Activated naive CD4-positive, alpha-beta T cell treated with anti-CD3 and anti-CD28 coated beads, Interleukin-2, amount 50 U/mL, for 16 hours (primary cell): ENCODE results near the gene ARID1B.

Experiments used
- DNase-seq: peaks from one replicate; pipeline ENCODE4 v3.0.0-alpha.2; 2020

Gene ARID1B

DNA sequence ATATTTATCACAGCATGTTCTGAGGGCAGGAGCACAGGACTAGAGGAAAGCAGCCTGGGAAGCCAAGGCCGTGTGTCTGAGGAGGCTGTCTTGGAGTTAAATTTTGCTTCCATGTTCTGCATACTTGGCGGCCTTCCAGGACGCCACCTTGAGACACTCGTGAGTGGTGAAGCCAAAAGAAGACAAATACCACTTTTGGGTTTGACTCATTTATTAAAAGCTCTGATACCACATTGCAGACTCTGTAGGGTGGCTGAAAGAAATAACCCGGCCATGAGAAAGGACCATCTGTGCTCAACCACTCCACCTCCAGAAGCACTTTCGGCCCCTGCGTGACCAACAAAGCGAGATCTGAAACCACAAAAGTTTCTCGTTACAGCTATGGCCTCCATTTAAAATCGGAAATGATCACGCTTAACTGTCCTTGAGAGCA, 426.1 kb downstream of the ARID1B start:
- no peak for DNase-seq

DNA sequence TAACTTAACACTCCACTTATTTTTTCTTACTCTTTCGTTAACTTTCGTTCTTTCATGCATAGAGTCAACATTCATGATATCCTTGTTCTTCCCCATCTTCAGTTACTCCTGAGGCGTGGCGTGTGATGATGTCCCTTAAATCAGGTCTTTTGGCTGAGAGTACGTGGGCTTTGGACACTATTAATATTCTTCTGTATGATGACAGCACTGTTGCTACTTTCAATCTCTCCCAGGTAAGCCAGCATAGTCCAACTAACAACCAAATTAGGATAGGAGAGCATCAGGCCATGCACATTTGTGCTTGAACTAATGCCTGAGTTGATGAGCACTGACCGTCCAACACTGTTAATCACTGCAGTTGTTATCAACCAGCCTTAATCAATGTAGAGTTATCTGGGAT, 426.6 kb downstream of the ARID1B start:
- DNase-seq: no peak

DNA sequence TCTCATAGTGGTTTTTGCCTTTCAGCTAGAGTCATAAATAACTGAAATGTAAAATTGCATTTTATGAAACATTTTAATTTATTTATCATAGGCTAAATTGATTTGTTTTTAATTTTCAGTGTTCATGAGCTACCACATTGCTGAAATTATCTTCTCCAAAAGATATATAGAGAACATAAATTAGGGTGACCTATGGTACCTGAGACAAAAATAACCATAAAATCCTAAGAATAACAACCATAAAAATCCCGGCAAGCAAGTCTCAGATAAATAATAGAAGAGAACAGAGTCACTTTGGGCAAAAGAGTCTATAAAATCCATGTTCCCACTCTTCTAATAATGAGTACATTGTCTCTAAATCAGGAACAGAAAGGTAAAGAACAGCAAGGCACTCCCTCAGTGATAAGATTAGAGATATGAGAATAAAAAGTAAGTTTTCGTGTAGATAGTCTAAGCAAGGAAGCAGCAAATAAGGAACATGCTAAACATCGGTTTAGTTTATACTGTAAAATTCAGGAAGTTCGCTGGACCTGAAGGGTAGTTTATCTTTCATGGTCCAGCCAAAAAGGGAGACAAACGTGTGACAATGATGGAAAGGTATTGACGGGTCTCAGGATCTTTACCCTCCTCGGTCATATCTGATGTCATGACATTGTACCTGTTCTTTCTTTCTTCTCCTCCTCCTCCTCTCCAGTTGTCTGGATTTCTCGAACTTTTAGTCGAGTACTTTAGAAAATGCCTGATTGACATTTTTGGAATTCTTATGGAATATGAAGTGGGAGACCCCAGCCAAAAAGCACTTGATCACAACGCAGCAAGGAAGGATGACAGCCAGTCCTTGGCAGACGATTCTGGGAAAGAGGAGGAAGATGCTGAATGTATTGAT, 428.5 kb downstream of the ARID1B start:
- no peak for DNase-seq

- DNase-seq: no peak
Measured at GRCh38 chr6:157206359-157206815, 429.2 kb downstream of the ARID1B start.

GRCh38 chr6:157207521-157208076, 430.4 kb downstream of the ARID1B start:
- DNase-seq: no peak

DNA sequence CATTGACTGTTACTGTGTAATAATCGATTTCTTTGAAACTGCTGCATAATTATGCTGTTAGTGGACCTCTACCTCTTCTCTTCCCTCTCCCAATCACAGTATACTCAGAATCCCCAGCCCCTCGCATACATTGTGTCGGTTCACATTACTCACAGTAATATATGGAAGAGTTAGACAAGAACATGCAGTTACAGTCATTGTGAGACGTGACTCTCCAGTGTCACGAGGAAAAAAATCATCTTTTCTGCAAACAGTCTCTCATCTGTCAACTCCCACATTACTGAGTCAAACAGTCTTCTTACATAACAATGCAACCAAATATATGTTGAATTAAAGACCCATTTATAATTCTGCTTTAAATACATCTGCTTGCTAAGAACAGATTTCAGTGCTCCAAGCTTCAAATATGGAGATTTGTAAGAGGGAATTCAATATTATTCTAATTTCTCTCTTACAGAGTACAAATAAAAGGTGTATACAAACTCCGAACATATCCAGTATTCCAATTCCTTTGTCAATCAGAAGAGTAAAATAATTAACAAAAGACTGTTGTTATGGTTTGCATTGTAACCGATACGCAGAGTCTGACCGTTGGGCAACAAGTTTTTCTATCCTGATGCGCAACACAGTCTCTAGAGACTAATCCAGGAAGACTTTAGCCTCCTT, 432.8 kb downstream of the ARID1B start:
- DNase-seq: no peak

DNA sequence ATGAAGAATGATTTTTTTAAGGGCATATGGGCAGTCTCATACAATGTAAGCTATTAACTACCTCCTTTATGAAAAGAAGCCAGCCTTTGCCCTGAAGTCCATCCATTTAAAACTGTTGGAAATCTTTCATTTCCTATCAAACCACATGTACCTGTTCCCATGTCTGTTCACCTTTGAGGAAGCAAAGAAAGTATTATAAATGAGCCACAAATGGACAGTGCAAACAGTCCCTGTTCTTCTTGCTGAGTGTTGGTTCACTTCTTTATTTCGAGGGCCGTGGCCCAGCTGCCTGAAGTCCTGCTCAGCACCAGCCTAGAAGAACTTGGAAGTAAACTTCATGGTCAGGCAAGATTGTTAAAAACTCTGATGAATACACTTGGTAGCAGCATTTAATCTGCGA, 433.8 kb downstream of the ARID1B start:
- no peak for DNase-seq

DNA sequence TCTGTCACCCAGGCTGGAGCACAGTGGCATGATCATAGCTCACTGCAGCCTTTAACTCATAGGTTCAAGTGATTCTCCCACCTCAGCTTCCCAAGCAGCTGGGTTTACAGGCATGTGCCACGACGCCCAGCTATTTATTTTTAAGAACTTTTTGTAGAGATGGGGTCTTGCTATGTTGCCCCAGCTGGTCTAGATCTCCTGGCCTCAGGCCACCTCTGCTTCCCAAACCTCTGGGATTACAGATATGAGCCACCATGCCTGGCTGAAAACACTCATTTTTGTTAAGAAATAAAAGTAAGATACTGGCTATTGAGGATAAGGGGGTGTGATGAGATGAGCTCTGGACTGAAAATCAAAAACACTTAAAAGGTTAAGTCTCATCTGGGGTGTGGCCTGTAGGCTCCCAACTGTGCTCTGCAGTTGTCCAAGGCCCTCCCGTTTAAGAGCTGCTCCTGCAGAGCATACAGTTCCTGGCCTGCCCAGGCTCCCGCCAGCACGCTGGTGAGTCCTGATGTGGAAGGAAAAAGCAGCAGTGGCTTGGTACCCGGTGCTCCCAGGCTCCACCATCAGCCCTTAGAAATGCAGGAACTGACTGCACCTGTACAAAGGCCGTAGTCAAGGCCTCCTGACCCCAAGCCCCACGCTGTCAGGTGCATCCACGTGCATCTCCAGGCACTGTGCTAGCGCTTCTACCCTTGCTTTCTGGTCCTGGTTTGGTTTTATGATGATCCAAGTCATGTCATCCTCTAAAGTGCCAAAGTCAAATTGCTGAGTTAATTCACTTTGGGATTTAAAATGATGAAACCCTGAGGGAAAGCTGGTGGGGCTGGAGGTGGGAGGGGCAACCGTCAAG, 434.7 kb downstream of the ARID1B start:
- no peak for DNase-seq

DNA sequence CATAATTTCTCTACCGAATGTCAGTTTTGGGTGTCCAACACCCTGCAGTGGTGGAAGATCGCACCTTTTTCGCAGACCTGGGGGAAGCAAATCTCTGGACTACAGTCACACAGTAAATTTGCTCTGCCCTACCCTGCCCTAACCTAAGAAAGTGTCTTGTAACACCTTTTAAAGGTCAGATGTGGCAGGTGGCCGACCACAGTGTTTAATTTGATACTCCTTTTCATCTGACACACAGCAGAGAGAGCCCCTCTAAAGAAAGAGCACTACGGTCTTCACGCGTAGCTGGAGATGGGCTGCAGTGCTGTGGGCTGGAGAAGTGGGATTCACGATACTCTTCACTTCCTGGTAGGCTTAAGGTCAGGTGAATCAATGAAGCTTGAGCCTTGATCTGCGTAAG, 436.2 kb downstream of the ARID1B start:
- no peak for DNase-seq

DNA sequence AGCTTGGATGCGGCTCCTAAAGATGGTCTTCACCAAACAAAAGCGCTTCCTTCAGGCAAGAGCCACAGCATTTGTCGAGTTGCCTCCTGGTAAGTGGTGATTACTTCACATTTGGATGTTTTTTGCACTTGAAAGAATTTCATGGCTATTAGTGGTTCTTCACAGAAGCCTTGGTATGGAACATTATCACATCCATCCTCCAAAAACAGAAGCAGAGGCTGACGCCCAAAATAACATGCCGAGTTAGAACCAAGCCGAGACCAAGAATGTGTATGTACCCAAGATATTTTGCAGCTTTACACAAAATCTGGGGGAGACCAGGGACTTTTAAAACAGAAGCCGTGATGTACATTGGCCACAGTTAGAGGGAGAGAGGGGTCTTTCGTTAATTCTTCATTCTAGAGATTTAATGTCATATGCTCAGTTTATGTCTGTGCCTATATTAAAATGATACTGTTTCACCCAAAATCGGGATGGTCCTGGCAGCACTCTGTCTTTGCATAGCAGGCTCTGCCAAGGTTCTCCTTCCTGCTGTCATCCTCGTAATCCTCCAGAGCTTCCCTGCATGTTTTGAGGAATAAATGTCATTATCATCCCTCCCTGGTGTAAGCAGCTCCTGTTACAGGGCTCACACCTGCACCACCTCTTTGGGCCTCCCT, 436.9 kb downstream of the ARID1B start:
- no peak for DNase-seq

- no peak for DNase-seq
Measured at GRCh38 chr6:157215717-157216116, 438.5 kb downstream of the ARID1B start.

DNA sequence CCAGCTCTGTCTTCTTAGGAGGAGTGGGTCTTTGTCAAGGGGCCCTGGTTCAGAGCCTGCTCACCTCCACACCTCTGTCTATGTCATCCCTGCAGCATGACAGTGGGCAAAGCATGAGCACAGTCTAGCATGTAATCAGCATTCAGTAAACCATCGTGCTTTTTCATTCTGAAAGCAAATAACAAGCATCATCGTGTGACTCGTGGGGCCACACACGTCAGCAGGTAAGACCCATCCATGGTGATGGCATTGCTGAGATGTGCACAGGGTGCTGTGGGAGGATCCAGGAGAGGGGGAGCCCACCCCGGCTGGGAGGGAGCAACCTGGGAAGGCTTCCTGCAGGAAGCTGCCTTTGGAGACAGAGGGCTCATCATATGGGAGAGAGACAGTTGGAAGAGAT, 439.4 kb downstream of the ARID1B start:
- no peak for DNase-seq

DNA sequence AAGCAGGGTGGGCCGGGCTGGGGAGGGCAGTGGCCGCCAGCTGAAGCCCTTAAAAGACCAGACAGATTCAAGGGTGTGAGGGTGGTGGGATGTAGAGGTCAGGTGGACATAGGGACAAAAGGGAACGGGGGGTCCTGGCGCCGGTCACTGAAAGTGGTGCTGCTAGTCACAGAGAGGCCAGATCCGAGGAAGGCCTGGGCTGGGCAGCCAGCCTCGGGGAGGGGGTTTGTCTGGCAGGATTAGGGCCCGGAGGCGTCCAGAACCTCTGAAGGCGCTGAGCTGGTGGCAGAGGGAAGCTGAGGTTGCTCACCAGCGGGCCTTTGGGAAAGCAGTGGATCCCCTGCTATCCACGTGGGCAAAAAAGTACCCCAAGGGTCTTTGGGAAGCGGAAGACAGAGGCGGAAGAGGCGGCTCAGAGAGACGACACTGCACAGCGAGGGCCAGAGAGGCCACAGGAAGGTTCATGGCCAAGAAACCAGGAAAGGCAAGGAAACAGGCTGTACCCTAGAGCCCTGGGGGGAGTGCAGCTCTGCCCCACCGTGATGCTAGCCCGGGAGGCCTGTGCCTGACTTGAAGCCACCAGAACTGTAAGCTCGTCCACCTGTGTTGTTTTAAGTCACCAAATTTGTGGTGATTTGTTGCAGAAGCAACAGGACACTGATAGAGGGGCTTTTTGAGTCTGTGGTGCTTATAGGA, 440.2 kb downstream of the ARID1B start:
- DNase-seq: no peak

DNA sequence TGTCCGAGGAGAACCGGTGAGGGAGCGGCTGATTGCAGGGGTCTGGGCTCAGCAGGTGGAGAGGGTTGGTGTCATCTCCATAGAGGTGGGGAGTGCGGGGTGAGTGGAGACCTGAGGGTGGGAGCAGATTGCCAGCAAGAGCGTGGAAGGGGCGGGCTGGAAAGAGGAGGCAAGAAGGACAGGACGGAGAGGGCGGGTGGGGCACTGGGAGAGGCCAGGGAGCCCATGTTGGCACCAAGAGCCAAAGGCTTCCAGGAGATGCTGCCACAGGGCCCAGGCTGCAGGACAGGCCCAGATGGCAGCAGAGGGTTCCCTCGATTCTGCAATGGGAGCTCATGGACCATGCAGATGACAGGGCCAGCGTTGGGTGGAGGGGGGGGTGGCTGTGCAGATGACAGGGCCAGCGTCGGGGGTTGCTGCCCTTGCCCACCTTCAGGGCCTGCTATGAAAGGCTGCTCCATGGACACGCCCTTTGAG, 440.8 kb downstream of the ARID1B start:
- DNase-seq: no peak

DNA sequence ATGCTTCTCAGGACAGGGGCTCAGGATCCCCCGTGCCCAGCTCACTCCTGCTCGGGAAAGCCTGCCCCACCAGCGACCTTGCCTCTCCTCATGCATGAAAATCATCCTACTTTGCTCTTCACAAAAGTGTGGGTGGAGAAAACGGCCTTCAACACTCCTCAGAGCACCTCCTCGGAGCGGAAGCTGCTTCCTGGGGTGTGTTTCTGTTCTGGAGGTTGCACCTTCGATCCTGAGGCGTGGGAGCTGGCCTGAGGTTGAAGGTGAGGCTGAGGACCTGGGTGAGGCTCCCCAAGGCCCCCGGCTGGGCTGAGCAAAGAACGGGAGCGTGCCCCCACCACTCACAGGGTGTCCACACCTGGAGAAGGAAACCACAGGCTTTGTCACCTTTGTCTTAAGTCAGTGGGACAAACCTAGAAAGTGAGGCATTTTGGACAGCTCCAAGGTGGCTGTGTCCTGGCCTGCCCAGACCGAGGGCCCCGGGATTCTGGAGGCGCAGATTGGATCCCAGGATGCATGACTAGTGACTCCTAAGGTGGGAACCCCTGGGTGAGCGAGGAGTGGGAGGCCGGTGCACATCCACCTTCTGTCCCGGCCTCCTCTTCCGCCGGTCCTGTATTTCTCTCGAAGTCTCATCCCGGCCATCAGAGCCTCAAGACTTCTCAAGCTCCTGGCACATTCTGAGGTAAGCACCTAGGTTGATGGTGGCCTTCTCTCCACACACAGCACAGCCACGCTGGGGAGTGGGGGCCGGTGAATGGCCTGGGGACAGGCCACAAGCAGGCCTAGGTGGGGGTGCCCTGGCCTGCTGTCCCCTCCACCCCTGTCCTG, 441.4 kb downstream of the ARID1B start:
- DNase-seq: no peak

DNA sequence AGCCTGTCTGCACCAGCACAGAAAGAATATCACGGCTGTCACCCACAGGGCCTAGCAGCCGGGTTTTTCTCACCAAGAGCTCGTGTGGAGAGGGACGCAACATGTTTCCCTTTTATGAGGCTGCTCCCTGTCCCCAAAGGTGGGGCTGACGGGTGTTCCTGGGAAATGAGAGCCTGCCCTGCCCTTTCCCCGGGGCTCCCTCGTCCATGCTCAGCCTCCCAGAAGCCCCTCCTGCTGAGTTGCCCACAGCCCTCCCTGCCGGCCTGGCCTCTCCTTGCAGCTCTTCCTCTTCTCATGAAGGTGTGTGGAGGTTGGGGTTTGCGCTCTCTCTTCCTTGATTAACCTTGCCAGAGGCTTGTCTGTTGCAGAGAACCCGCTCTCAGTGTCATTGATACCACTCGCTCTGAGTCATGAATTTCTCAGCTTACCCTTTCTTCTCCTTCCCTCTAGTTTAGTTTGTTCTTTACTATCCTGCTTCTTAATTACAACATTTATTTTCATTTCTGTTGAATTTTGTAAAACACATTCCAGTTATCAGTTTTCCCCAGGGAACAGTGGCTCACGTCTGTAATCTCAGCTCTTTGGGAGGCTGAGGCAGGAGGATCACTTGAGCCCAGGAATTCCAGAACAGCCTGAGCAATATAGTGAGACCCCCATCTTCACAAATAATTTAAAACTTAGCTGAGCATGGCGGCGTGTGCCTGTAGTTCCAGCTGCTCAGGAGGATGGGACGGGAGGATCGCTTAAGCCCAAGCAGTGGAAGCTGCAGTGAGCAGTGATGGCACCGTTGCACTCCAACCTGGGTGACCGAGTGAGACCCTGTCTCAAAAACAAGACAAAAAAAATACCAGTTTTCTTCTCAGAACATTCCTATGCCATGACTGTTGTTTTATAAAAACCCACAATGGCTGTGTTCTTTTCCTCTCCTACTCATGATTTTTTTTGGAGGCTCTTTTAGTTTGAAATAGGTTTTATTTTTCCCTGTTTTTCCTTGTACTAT, 442.3 kb downstream of the ARID1B start:
- no peak for DNase-seq

- DNase-seq: no peak
Measured at GRCh38 chr6:157220485-157220884, 443.3 kb downstream of the ARID1B start.

DNA sequence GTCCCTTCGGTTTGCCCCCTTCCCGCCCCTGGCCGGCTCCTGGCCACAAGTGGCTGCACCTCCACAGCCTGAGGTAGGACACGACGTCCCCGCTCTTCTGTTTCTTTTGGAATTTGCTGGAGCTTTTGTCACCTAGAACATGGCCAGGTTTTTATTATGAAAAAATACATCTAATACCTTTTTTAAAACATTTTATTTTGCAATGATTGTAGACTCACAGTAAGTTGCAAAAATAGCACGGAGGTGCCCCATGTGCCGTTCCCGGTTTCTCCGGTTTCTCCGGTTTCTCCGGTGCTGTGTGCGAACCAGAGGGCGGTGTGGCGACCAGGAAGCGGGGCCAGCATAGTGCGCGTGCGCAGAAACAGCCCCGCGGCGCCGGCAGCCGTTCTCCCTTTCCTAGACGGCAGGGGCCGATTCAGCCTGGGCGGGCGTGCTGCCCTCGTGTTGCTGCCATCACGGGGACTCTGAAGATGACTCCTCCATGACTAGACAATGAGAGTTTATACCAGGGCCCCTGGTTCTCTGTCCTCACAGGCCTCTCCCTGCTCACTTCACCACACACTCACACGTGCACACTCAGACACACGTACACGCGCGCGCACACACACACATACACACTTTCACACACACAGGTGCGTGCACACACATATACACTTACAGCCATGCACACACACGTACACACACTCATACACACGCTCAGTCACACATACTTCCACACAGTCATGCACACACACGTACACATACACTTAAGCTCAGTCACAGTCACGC, 444.1 kb downstream of the ARID1B start:
- DNase-seq: peak; percentile 87

DNA sequence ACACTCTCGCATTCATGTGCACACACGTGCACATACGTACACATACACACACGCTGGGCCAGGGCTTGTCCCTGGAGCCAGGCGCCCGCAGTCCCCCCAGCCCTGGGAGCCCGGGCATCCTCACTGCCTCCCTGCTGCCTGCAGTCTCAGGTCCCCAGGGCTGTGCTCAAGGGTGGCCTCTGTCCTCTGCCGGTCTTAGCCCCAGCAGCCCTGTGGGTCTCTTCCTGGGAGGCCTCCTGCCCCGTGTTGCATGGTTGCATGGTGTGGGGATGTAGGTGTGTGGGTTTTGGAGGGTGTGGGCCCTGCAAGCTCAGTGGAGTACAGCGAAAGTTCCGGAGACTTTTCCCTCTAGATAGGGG, 444.6 kb downstream of the ARID1B start:
- no peak for DNase-seq
